Embryonic facial prominence (tissue), 1 donor: ENCODE results near the gene RAET1L.
"Not testable (repeated sequence)": the region's sequence is repeated elsewhere in the genome, so short reads cannot be mapped to it uniquely, and the experiment has no call there.

Source experiments
- DNase-seq: peaks from one replicate; pipeline ENCODE4 v3.0.0-alpha.2; 2016; ENCODE audit errors: extremely low spot score

Gene RAET1L

DNA sequence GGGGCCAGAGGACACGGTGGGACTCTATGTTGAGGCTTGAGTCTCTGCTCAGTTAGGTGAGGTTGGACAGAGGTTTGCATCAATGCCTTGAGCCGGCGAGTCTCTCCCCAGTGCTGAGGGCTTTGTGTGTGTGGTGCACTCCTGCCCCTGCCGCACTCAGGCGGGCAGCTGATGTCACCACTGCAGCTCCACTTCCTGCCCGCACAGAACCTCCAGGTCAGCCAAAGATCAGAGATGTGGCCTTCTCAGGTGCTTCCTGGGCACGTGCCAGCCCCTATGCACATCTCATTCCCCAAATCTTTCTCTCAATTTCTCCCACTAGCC lies 33.9 kb downstream of the RAET1L start:
- not testable (repeated sequence) for DNase-seq

DNA sequence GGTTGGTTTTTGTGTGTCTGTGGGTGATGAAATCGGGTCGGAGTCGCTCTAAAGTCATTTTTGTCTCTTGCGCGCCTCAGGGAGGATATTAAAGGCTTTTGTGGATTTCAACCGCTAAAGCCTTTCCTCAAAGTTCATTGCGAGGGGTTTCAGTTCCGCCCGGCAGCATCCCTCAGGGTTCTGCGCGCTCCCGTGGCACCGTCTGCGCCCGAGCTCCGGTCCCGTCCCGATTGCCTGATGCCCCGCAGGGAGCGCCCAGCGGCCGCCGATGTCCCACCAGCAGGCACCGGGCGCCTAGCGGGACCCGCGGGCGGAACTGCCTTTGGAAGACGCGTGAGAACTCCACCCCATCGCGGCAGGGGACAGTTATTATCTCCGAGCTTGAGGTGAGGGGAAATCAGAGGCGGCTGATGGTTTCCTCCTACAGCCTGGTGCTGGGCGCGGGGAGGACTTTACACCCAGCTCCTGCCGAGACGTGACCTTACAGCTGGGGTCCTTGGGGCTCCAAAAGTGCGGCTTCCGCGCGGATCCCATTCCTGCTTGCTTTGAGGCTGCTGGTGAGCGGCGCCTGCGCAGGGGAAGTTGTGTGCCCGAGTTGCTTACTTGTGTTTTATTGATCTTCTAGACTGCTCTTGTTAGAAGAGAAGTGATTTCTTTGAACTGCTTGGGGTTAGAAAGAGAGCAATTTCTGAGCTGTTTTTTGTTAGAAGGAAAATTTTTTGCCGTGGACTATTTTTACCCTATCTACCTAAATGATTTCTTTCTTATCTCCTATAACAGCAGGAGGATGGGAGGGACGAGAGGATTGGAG lies 34.5 kb downstream of the RAET1L start:
- DNase-seq, result no peak

DNA sequence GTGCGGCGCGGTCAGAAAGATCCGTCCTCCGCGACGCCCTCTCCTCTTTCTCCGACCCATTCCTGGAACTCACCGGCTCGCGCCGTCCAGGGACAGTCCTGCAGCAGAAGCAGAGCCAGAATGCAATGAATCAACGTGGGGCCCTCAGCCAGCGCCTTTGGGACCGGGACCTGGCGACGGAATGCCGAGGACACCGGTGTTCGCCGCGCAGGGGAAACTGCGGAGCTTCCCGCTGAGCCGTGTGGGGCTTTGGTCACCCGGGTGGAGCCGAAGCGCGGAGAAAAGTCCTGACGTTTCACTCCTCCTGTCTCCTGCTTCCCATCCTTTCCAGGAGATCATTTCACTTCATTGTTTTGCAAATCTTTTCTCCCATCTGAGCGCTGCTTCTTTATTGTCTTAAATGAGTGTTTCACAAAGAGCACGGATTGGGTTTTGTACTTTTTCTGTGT lies 35.1 kb downstream of the RAET1L start:
- DNase-seq, result no peak

DNA sequence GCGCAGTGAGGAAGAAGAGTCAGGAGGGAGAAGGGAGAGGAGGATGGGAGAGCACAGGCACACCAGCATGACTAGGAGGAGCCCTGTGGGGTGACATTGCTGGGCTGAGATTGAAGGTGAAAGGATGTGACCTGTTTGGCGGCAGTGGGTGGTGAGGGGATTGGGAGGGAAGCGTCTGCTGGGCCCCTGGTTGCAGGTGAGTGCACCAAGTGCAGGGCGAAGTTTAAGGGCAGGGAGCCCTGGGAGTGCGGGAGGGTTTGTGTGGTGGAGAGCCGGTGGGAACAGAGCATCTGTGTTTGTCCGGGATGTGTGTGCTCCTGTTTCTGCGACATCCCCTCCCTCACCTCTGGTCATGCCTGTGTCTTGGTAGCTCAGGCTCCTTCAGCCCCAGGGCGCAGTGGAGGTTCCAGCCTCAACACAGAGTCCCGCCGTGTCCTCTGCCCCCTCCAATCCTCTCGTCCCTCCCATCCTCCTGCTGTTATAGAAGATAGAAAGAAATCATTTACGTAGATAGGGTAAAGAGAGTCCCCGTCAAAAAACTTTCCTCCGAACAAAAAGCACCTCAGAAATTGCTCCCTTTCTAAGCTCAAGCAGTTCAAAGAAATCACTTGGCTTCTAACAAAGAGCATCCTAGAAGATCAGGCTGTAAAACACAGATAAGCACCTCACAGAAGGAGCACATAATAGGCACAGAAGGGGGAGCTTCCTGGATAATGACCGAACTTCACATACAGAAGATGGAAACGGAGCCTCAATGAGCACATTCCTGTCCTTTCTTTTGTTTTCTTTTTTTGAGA lies 36.6 kb downstream of the RAET1L start:
- DNase-seq, result no peak

DNA sequence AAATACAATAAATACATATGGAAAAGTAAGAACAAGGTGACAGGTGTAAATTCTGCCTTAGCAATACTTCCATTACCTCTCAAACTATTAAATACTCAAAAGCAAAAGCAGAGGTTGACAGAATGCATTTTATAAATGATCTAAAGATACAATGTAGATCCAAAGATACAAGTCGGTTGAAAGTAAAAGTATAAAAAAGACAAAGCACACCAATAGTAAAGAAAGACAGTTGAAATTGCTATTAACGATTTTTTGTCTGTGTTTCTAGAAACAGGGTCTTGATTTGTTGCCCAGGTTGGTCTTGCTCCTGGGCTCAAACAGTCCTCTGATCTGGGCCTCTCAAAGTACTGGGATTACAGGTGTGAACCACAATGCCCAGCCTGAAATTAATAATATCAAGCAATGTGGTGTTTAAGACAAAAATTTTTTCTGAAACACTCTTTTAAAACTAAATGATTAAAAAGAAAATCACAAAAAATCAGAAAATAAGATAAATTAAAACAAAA lies 37.7 kb downstream of the RAET1L start:
- DNase-seq, result no peak

DNA sequence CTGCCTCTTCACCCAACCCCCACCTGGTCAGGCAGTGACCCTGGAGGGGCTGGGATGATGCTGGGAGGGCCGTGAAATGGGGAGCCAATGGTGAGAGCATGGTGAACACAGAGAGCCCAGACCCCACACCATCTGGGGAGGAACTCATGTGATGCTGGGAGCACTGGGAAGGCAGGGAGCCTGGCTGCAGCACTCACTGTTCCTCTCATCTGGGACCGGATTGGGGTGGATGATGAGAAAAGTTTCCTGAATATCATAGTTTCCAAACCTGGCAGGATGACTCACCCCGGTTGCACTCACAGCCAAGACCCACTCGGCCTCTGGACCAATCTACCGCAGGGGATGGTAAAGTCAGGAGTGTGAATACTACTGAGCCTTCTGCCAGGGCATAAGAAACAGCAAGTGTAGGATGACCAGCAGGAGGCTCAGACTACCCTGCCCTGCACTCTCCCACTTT lies 39.8 kb downstream of the RAET1L start:
- no peak for DNase-seq

DNA sequence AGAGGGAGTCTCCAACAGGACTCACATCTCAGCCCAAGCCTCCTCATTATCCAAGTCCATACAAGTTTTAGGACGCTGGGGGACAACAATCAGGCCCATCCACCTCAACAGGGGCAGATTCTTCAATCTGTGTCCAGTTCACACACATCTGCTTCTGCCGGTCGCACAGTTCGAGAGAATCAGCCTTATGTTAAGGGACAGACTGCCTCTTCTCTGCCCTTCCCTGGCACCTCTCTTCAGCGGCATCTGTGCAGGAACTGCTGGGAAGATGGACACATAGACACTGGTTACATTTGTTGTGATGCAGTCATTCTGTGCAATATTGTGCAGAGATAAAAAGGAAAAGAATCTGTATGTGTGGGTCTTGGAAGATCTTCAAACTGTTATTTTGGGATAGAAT lies 40.6 kb downstream of the RAET1L start:
- no peak for DNase-seq

DNA sequence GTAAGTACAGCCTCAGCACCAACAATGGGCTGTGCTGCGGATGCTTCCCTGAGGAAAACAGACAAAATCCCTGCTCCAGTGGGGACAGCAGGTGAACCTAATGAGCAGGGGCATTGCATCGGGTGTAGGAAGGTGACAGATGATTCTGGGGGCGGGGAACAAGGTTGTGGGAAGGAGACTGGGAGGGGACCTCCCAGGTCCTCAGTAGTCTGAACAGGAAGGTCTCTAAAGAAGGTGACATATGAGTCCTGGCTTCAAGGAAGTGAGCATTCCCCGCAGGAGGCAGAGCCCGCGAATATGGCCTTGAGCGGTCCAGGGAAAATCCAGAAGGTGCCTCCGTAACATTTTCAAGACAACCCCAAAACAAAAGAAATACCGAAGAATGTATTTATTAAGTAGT lies 42.2 kb downstream of the RAET1L start:
- no peak for DNase-seq

DNA sequence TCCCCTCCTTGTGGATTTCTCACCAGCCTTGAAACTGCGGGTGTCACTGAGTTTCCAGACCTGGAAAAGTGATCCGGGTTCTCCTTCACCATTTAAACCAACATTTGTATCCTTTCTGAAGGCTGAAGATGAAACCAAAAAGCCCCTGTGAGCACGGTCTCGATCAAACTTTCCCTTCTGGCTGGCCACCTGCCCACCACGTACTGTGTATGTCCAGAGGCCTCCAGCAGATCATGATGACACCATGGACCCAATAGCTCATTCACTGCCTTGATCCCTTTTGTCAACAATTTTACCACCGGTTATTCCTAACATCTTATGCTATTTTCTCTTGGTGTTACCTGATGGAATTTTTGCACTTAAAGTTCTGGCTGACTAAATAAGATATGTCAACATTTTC lies 46.0 kb downstream of the RAET1L start:
- no peak for DNase-seq

DNA sequence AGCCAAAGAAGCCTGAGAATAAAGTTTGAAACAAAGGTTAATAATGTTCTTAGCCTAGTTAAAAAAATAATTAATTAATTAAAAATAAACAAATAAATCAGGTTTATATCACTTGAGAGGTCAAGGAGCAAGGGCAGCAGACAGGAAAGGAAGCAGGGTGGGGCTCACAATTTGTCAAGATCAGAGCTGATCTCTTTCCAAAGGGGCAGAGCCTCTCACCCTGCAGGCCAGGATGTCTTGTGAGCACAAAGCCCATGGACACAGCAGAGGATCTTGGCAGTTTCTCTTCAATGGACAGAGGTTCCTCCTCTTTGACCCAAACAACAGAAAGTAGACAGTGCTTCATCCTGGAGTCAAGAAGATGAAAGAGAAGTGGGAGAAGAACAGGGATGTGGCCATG lies 46.7 kb downstream of the RAET1L start:
- no peak for DNase-seq

DNA sequence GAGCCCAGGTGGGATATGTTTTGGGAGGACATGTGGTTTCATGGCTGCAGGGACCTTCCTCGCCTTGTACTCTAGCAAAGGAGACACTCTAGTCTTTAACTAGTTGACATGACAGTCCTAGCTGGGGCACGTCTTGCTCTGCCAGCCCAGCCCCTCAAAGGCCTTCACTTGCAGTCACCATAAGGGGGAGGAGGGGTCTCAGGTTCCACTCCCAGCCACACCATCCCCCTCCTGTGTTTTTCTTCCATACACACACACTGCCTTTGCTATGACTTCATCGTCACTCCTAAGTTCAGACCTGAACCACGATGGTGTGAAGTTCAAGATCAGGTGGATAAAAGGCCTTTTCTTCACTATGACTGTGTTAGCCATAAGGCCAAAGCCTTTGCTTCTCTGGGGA lies 48.1 kb downstream of the RAET1L start:
- DNase-seq, result no peak

DNA sequence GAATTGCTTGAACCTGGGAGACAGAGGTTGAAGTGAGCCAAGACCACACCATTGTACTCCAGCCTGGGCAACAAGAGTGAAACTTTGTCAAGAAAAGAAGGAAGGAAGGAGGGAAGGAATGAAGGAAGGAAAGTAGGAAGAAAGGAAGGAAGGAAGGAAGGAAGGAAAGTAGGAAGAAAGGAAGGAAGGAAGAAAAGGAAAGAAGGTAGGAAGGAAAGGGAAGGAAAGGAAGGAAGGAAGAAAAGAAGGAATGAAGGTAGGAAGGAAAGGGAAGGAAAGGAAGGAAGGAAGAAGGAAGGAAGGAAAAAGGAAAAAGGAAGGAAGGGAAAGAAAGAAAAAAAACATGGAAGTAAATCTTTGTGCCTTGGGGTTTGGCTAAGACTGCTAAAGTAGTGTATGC lies 49.9 kb downstream of the RAET1L start:
- DNase-seq, result no peak

DNA sequence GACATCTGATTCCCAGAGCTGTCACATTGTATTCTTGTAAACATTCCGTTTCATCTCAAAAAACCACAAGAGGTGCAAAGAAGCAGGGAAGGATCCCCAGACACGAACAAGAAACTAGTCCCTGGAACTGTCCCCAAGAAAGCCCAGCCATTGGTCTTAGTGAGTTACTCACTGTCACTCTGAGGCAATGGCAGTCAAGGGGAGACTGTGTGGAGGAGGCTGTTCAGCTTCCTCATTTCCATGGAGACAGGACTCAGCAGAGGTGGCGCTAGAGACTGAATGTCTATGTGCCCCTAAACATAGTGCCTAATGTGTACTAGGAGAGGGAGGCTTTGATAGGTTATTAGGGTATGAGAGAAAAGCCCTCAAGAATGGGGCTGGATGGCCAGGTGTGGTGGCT lies 50.5 kb downstream of the RAET1L start:
- no peak for DNase-seq

DNA sequence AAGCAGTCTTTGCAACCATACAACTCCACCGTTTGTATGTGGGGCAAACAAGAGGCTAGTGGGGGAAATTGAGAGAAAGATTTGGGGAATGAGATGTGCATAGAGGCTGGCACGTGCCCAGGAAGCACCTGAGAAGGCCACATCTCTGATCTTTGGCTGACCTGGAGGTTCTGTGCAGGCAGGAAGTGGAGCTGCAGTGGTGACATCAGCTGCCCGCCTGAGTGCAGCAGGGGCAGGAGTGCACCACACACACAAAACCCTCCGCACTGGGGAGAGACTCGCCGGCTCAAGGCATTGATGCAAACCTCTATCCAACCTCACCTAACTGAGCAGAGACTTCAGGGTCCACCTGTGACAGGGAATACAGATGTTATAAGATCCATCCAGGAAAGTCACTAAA lies 50.9 kb downstream of the RAET1L start:
- not testable (repeated sequence) for DNase-seq

DNA sequence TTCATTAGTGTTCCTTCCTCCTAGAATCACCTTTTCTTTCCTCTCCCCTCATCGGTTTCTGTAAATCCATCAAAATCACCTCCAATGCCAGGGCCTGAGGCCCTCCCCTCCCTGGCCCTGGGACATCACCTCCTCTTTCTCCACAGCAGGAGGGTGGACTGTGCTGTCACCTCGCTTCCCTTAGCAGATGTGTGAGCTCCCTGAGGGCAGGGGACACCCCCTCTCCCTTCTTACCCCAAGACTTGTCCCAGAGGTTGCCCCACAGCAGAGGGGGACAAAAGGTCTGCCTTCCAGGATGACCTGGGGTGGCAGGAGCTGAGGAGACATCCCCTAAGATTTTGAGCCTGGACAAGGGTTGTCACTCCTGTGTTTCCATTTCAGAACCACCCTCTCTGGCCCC lies 55.7 kb downstream of the RAET1L start:
- DNase-seq, result no peak

DNA sequence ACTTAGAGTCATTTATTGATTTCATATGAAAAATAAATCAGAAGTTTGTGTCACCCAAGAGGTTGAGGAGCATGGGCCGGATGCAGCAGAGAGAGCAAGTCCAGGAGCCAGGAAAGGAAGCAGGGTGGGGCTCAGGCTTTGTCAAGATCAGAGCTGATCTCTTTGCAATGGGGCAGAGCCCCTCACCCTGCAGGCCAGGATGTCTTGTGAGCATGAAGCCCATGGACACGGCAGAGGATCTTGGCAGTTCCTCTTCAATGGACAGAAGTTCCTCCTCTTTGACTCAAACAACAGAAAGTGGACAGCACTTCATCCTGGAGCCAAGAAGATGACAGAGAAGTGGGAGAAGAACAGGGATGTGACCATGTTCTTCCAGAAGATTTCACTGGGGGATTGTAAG lies 56.4 kb downstream of the RAET1L start:
- not testable (repeated sequence) for DNase-seq
